ENCODE measurements around the gene MAP2K1.

MAP2K1 gene

DNA sequence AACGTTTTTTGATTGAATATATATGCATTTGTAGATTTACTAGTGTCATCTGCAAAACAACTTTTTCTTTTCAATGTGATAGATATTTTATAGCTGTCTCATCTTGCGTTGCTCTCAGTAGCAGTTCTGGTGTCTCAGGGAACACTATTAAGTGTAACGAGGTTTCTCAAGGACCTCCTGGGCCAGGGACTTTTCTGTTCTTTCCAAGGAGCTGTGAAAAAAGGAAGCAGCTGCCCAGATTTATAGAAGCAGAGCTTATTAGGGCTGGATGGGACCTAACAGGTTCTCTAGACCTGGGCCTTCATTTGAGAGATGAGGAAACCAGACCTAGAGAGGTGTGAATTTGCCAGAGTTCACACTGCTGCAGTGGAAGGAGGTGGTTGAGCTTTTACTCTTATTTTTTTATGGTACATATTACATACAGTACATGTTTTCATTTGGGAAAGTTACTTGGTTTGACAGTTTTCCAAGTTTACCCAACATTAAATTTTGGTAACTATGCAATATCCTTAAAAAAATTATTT lies 16.1 kb downstream of the MAP2K1 start:
- H3K27ac ChIP-seq: no peak overlapping the region
- no peak overlapping the region for H3K9ac ChIP-seq (ENCODE audit: insufficient read length)
- no peaks in the 10 kb centered on the region for H3K9me3 ChIP-seq (ENCODE audit: low read depth, low read length)
- TF ChIP-seq EZH2 (IDR thresholded peaks at IDR 0.05) (no peak), POLR2AphosphoS5 (IDR thresholded peaks at IDR 0.05; ENCODE audit: borderline replicate concordance, low read depth, low read length) (no peak), FOXP2 (optimal IDR thresholded peaks at IDR 0.05; ENCODE audit: control extremely low read depth, extremely low read length, insufficient read depth) (no peak)
- no peaks in the 10 kb centered on the region for H3K36me3 ChIP-seq (ENCODE audit: insufficient read depth, low read length)
- H3K4me3 ChIP-seq: no peak overlapping the region
- no peak for DNase-seq (ENCODE audit: low read depth, low spot score)

DNA sequence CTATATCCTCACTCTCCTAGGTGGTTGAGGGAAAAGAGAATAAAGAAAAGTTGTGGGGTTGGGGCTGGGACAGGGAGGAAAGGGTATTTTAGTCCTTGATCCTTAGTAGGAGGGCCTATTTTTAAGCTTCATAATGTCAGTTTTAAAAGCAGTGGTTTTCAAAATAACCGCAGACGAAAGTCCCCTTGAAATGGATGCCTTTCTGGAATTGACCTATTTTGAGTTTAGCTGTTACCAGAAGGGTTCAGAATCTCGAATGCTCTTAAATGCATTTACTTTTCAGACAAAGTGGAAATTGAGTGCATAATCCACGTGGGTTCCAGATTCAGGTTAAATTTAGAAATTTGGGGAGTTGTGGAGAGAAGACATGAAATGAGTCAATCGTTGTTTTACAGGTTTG lies 16.6 kb downstream of the MAP2K1 start:
- TF ChIP-seq POLR2AphosphoS5 (IDR thresholded peaks at IDR 0.05; ENCODE audit: borderline replicate concordance, low read depth, low read length): no peak
- no peaks in the 10 kb centered on the region for H3K36me3 ChIP-seq (ENCODE audit: insufficient read depth, low read length)
- no peak overlapping the region for H3K9ac ChIP-seq (ENCODE audit: insufficient read length)
- H3K4me3 ChIP-seq: no peak overlapping the region
- H3K9me3 ChIP-seq (ENCODE audit: low read depth, low read length): no peaks in the 10 kb centered on the region
- H3K27ac ChIP-seq: no peak overlapping the region
- no peak for DNase-seq (ENCODE audit: low read depth, low spot score)

DNA sequence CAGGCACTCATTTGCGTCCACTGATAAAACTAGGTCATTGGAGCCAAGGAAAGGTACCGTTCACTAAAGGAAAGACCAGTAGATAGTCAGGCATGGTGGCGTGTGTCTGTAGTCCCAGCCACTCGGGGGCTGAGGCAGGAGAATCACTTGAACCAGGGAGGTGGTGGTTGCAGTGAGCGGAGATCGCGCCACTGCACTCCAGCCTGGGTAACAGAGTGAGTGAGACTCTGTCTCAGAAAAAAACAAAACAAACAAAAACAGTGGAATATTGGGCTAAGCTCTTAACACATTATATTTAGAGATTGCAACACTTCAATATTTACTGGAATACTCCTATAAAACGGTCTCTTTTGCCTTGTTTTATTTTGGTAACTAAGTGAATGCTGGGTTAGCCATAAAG lies 17.4 kb downstream of the MAP2K1 start:
- H3K27ac ChIP-seq: no peak overlapping the region
- TF ChIP-seq POLR2AphosphoS5 (IDR thresholded peaks at IDR 0.05; ENCODE audit: borderline replicate concordance, low read depth, low read length) (no peak), FOXP2 (optimal IDR thresholded peaks at IDR 0.05; ENCODE audit: control extremely low read depth, extremely low read length, insufficient read depth) (no peak), EZH2 (IDR thresholded peaks at IDR 0.05) (no peak)
- H3K9ac ChIP-seq (ENCODE audit: insufficient read length): no peak overlapping the region
- H3K4me3 ChIP-seq: no peak overlapping the region
- DNase-seq (ENCODE audit: low read depth, low spot score): no peak
- no peaks in the 10 kb centered on the region for H3K36me3 ChIP-seq (ENCODE audit: insufficient read depth, low read length)
- H3K9me3 ChIP-seq (ENCODE audit: low read depth, low read length): no peaks in the 10 kb centered on the region

GRCh38 chr15:66404532-66404931 lies 17.8 kb downstream of the MAP2K1 start:
- H3K27ac ChIP-seq: no peak overlapping the region
- H3K9me3 ChIP-seq (ENCODE audit: low read depth, low read length): no peaks in the 10 kb centered on the region
- DNase-seq (ENCODE audit: low read depth, low spot score): no peak
- H3K4me3 ChIP-seq: no peak overlapping the region
- TF ChIP-seq POLR2AphosphoS5 (IDR thresholded peaks at IDR 0.05; ENCODE audit: borderline replicate concordance, low read depth, low read length): no peak
- no peak for TF ChIP-seq EZH2 (IDR thresholded peaks at IDR 0.05)
- TF ChIP-seq FOXP2 (optimal IDR thresholded peaks at IDR 0.05; ENCODE audit: control extremely low read depth, extremely low read length, insufficient read depth): no peak
- H3K9ac ChIP-seq (ENCODE audit: insufficient read length): no peak overlapping the region
- no peaks in the 10 kb centered on the region for H3K36me3 ChIP-seq (ENCODE audit: insufficient read depth, low read length)

GRCh38 chr15:66405007-66405406 lies 18.3 kb downstream of the MAP2K1 start:
- H3K9me3 ChIP-seq (ENCODE audit: low read depth, low read length): no peaks in the 10 kb centered on the region
- no peak overlapping the region for H3K9ac ChIP-seq (ENCODE audit: insufficient read length)
- H3K27ac ChIP-seq: no peak overlapping the region
- DNase-seq (ENCODE audit: low read depth, low spot score): no peak
- H3K4me3 ChIP-seq: no peak overlapping the region
- no peak for TF ChIP-seq POLR2AphosphoS5 (IDR thresholded peaks at IDR 0.05; ENCODE audit: borderline replicate concordance, low read depth, low read length)
- no peak for TF ChIP-seq EZH2 (IDR thresholded peaks at IDR 0.05)
- TF ChIP-seq FOXP2 (optimal IDR thresholded peaks at IDR 0.05; ENCODE audit: control extremely low read depth, extremely low read length, insufficient read depth): no peak
- no peaks in the 10 kb centered on the region for H3K36me3 ChIP-seq (ENCODE audit: insufficient read depth, low read length)

GRCh38 chr15:66405615-66406014 lies 18.9 kb downstream of the MAP2K1 start:
- DNase-seq (ENCODE audit: low read depth, low spot score): no peak
- H3K9me3 ChIP-seq (ENCODE audit: low read depth, low read length): no peaks in the 10 kb centered on the region
- no peak overlapping the region for H3K4me3 ChIP-seq
- H3K27ac ChIP-seq: no peak overlapping the region
- H3K9ac ChIP-seq (ENCODE audit: insufficient read length): no peak overlapping the region
- H3K36me3 ChIP-seq (ENCODE audit: insufficient read depth, low read length): no peaks in the 10 kb centered on the region
- TF ChIP-seq FOXP2 (optimal IDR thresholded peaks at IDR 0.05; ENCODE audit: control extremely low read depth, extremely low read length, insufficient read depth) (no peak), EZH2 (IDR thresholded peaks at IDR 0.05) (no peak), POLR2AphosphoS5 (IDR thresholded peaks at IDR 0.05; ENCODE audit: borderline replicate concordance, low read depth, low read length) (no peak)

- H3K36me3 ChIP-seq (ENCODE audit: insufficient read depth, low read length): no peaks in the 10 kb centered on the region
These were observed 21.5 kb downstream of the MAP2K1 start for GRCh38 chr15:66408254-66408653.

GRCh38 chr15:66408675-66409282 lies 22.1 kb downstream of the MAP2K1 start:
- DNase-seq (ENCODE audit: low read depth, low spot score): no peak
- Histone ChIP-seq H3K9ac (ENCODE audit: insufficient read length) (no peak overlapping the region), H3K27ac (no peak overlapping the region), H3K36me3 (ENCODE audit: insufficient read depth, low read length) (no peaks in the 10 kb centered on the region), H3K4me3 (no peak overlapping the region), H3K9me3 (ENCODE audit: low read depth, low read length) (no peaks in the 10 kb centered on the region)
- no peak for TF ChIP-seq POLR2AphosphoS5 (IDR thresholded peaks at IDR 0.05; ENCODE audit: borderline replicate concordance, low read depth, low read length)

More at GRCh38 chr15:66408254-66408653, 21.5 kb downstream of the MAP2K1 start:
- H3K9ac ChIP-seq (ENCODE audit: insufficient read length): no peak overlapping the region
- H3K4me3 ChIP-seq: no peak overlapping the region
- no peak for DNase-seq (ENCODE audit: low read depth, low spot score)
- no peaks in the 10 kb centered on the region for H3K9me3 ChIP-seq (ENCODE audit: low read depth, low read length)
- TF ChIP-seq FOXP2 (optimal IDR thresholded peaks at IDR 0.05; ENCODE audit: control extremely low read depth, extremely low read length, insufficient read depth) (no peak), EZH2 (IDR thresholded peaks at IDR 0.05) (no peak), POLR2AphosphoS5 (IDR thresholded peaks at IDR 0.05; ENCODE audit: borderline replicate concordance, low read depth, low read length) (no peak)
- no peak overlapping the region for H3K27ac ChIP-seq

GRCh38 chr15:66409565-66410108 lies 22.9 kb downstream of the MAP2K1 start:
- TF ChIP-seq FOXP2 (optimal IDR thresholded peaks at IDR 0.05; ENCODE audit: control extremely low read depth, extremely low read length, insufficient read depth): no peak
- TF ChIP-seq POLR2AphosphoS5 (IDR thresholded peaks at IDR 0.05; ENCODE audit: borderline replicate concordance, low read depth, low read length): no peak
- no peak for TF ChIP-seq EZH2 (IDR thresholded peaks at IDR 0.05)
- Histone ChIP-seq H3K27ac (no peak overlapping the region), H3K9me3 (ENCODE audit: low read depth, low read length) (no peaks in the 10 kb centered on the region), H3K4me3 (no peak overlapping the region), H3K36me3 (ENCODE audit: insufficient read depth, low read length) (no peaks in the 10 kb centered on the region), H3K9ac (ENCODE audit: insufficient read length) (no peak overlapping the region)
- no peak for DNase-seq (ENCODE audit: low read depth, low spot score)
